Measurements from ENCODE around the gene UIMC1. TPM values are rescaled to one million over a fixed set of nuclear protein-coding genes. Genes with fewer than 3 reads are reported as not detected.
A peak's percentile ranks its signal among the peaks of the same experiment; 100 is the strongest.

Gene UIMC1
- total RNA-seq, 1 donor from 2014 or later = 67.7 TPM

- no peak overlapping the region for H2AFZ ChIP-seq (replicated peaks)
- no peaks in the 10 kb centered on the region for H4K20me1 ChIP-seq (ENCODE audit: low read depth)
- no peaks in the 10 kb centered on the region for H3K36me3 ChIP-seq
- H3K27ac ChIP-seq = no peak overlapping the region
- no peaks in the 10 kb centered on the region for H3K9me3 ChIP-seq (ENCODE audit: low read depth)
- no peak overlapping the region for H3K9ac ChIP-seq
- Mint-ChIP-seq H3K36me3 (no peaks in the 10 kb centered on the region), H3K4me1 (peaks cover 38% of the 10 kb centered on the region), H3K4me3 (no peak overlapping the region), H3K27me3 (ENCODE audit: insufficient read depth, low read depth) (peaks cover 30% of the 10 kb centered on the region), H3K27ac (peak overlapping the region; percentile 60), H3K9me3 (no peaks in the 10 kb centered on the region)
- peaks cover 12% of the 10 kb centered on the region for H3F3A ChIP-seq (ENCODE audit: low read depth)
- H3K4me2 ChIP-seq = no peak overlapping the region
- H3K27me3 ChIP-seq = no peaks in the 10 kb centered on the region
- DNase-seq (ENCODE audit: low spot score) = no peak
- TF ChIP-seq EZH2phosphoT487 (IDR thresholded peaks at IDR 0.05) (no peak), CTCF (IDR thresholded peaks at IDR 0.05) (no peak), EZH2 (IDR thresholded peaks at IDR 0.05) (no peak)
- no peaks in the 10 kb centered on the region for H3K79me2 ChIP-seq (ENCODE audit: low read depth)
- H3K4me3 ChIP-seq = no peak overlapping the region
- peaks cover 16% of the 10 kb centered on the region for H3K4me1 ChIP-seq
Measured at GRCh38 chr5:176881021-176881749, 125.4 kb downstream of the UIMC1 start.

- Mint-ChIP-seq H3K4me1 (peaks cover 42% of the 10 kb centered on the region), H3K27me3 (ENCODE audit: insufficient read depth, low read depth) (peaks cover 27% of the 10 kb centered on the region), H3K9me3 (no peaks in the 10 kb centered on the region), H3K4me3 (no peak overlapping the region), H3K36me3 (no peaks in the 10 kb centered on the region), H3K27ac (no peak overlapping the region)
- peaks cover 16% of the 10 kb centered on the region for H3K4me1 ChIP-seq
- TF ChIP-seq EZH2 (IDR thresholded peaks at IDR 0.05) (no peak), CTCF (IDR thresholded peaks at IDR 0.05) (no peak), EZH2phosphoT487 (IDR thresholded peaks at IDR 0.05) (no peak)
- H3K4me2 ChIP-seq = no peak overlapping the region
- DNase-seq (ENCODE audit: low spot score) = no peak
- no peaks in the 10 kb centered on the region for H3K9me3 ChIP-seq (ENCODE audit: low read depth)
- peaks cover 12% of the 10 kb centered on the region for H3F3A ChIP-seq (ENCODE audit: low read depth)
- no peak overlapping the region for H3K4me3 ChIP-seq
- H2AFZ ChIP-seq (replicated peaks) = no peak overlapping the region
- H3K36me3 ChIP-seq = no peaks in the 10 kb centered on the region
- H3K27me3 ChIP-seq = no peaks in the 10 kb centered on the region
- H4K20me1 ChIP-seq (ENCODE audit: low read depth) = no peaks in the 10 kb centered on the region
- no peak overlapping the region for H3K9ac ChIP-seq
- no peaks in the 10 kb centered on the region for H3K79me2 ChIP-seq (ENCODE audit: low read depth)
- H3K27ac ChIP-seq = no peak overlapping the region
Measured at GRCh38 chr5:176880366-176881020, 126.1 kb downstream of the UIMC1 start.

GRCh38 chr5:176879663-176880361 is 126.8 kb downstream of the UIMC1 start:
- peaks cover 13% of the 10 kb centered on the region for H3K4me1 ChIP-seq
- Mint-ChIP-seq H3K9me3 (no peaks in the 10 kb centered on the region), H3K27ac (no peak overlapping the region), H3K36me3 (no peaks in the 10 kb centered on the region), H3K4me1 (peaks cover 47% of the 10 kb centered on the region), H3K4me3 (no peak overlapping the region), H3K27me3 (ENCODE audit: insufficient read depth, low read depth) (peaks cover 34% of the 10 kb centered on the region)
- no peaks in the 10 kb centered on the region for H3K36me3 ChIP-seq
- H3K9ac ChIP-seq = no peak overlapping the region
- no peaks in the 10 kb centered on the region for H4K20me1 ChIP-seq (ENCODE audit: low read depth)
- H2AFZ ChIP-seq (replicated peaks) = no peak overlapping the region
- no peak overlapping the region for H3K4me3 ChIP-seq
- TF ChIP-seq CTCF (IDR thresholded peaks at IDR 0.05) = no peak
- no peak for TF ChIP-seq EZH2phosphoT487 (IDR thresholded peaks at IDR 0.05)
- TF ChIP-seq EZH2 (IDR thresholded peaks at IDR 0.05) = no peak
- no peaks in the 10 kb centered on the region for H3K27me3 ChIP-seq
- no peak overlapping the region for H3K27ac ChIP-seq
- peaks cover 11% of the 10 kb centered on the region for H3F3A ChIP-seq (ENCODE audit: low read depth)
- H3K9me3 ChIP-seq (ENCODE audit: low read depth) = no peaks in the 10 kb centered on the region
- no peak for DNase-seq (ENCODE audit: low spot score)
- H3K79me2 ChIP-seq (ENCODE audit: low read depth) = no peaks in the 10 kb centered on the region
- no peak overlapping the region for H3K4me2 ChIP-seq
